ENCODE results near the gene RAB20. TPM values are rescaled to one million over a fixed set of nuclear protein-coding genes. Genes with fewer than 3 reads are reported as not detected.

The RAB20 gene
- total and polyA plus RNA-seq, 9 of the 15 experiments (the other 6 are each of a cell fraction or from before 2014, with no cell fraction given): 0.62 to 9.2 (median 5.4) TPM

DNA sequence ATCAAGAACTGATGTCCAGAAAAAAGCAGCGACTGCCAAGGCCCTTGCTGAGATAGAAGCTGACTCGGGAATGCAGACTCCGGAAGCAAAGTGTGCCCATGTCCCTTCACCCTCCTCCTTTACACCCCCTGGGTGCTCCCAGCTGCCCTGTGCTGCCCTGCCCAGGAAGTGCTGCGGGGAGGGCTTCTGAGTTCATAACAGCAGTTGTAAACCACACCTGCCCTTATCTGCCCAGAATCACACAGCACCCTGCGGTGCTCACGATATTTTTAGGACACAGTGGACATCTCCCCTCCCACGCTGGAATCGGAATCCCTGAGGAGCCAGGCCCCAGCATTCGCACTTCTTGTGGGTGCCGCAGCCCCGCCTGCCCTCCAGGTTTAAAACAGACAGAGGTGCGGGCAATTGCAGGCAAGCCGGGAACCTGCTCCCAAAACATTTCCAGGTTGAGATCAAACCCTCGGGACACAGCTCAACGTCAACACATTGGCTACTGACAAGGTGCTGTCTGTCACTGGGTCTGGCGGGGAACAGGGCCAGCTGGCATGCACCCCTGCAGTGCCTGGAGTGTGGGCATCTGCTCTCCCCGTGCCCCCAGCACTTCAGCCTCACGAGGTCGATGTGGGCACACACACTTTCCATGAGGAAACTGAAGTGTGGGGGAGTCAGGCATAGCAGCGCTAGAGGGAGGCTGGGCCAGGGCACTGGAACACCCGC, 36.8 kb downstream of the RAB20 start:
- in situ Hi-C loops (cut with MboI) (no loop called here), intact Hi-C loops (cut with micrococcal nuclease) (loop anchor here (5.0 kb wide), 1 partner anchor 67 kb away; no protein-coding TSS in a partner anchor)
- DNase-seq (ENCODE audit: extremely low read depth in 1 of 4, low spot score in 3 of 4) (peak in 1 of 4 experiments; percentile 21), ATAC-seq (no peak), FAIRE-seq (no peak)
- Histone ChIP-seq H3K9me3 (replicated peaks; ENCODE audit: control insufficient read depth, insufficient read depth, low read depth, low read length) (no peaks in the 10 kb centered on the region), H4K20me1 (replicated peaks; ENCODE audit: control insufficient read depth, insufficient read depth, low read length) (no peaks in the 10 kb centered on the region), H3K79me2 (ENCODE audit: control insufficient read depth, insufficient read depth, low read length) (no peaks in the 10 kb centered on the region; the same call in 2 of the 3 replicates), H3K27me3 (ENCODE audit: control insufficient read depth in 2 of 2, insufficient read depth in 2 of 2, low read length in 2 of 2) (no peaks in the 10 kb centered on the region), H3K36me3 (ENCODE audit: control insufficient read depth, insufficient read depth, low read length) (no peaks in the 10 kb centered on the region), H3K27ac (ENCODE audit: extremely low read depth, low read depth, low read length) (no peak overlapping the region), H3K4me3 (no peak overlapping the region), H3K4me1 (replicated peaks in 1 of 2; ENCODE audit: control insufficient read depth in 2 of 2, insufficient read depth in 2 of 2, low read length in 2 of 2) (peaks cover 13 to 32% of the 10 kb centered on the region in 2 experiments; a peak in 4 of 5 replicates), H2AFZ (ENCODE audit: low read depth, low read length) (no peak overlapping the region), H3K9ac (ENCODE audit: insufficient read depth in 1 of 2, low read depth in 2 of 2, low read length in 2 of 2) (peak overlapping the region in 1 of 2 experiments; percentile 86; a peak in 2 of 4 replicates), H3K9me1 (ENCODE audit: control insufficient read depth, insufficient read depth, low read length) (no peaks in the 10 kb centered on the region), H3K4me2 (ENCODE audit: insufficient read depth, low read length) (peak overlapping the region; percentile 43; the same call in 1 of the 2 replicates)
- TF ChIP-seq JUND (IDR thresholded peaks at IDR 0.05; ENCODE audit: borderline replicate concordance, low read depth, low read length): no peak
- no peak for TF ChIP-seq JUND (tag; IDR thresholded peaks at IDR 0.05; ENCODE audit: borderline replicate concordance, low read depth, low read length)
- TF ChIP-seq CHCHD3 (CRISPR knock-in tag; IDR thresholded peaks at IDR 0.05): no peak
- TF ChIP-seq ETV1 (tag; conservative IDR thresholded peaks at IDR 0.05; ENCODE audit: low read depth): no peak
- no peak for TF ChIP-seq ZBTB43 (CRISPR knock-in tag; IDR thresholded peaks at IDR 0.05)
- no peak for TF ChIP-seq FOXO4 (CRISPR knock-in tag; IDR thresholded peaks at IDR 0.05)
- TF ChIP-seq NCOA2 (IDR thresholded peaks at IDR 0.05; ENCODE audit: partially characterized antibody in 2 of 2): no peak
- no peak for TF ChIP-seq MYBL2 (IDR thresholded peaks at IDR 0.05; ENCODE audit: low read depth)
- TF ChIP-seq MYBL2 (CRISPR knock-in tag; IDR thresholded peaks at IDR 0.05; ENCODE audit: borderline replicate concordance): no peak
- no peak for TF ChIP-seq TEAD2 (tag; IDR thresholded peaks at IDR 0.05)
- no peak for TF ChIP-seq XRCC5 (IDR thresholded peaks at IDR 0.05; ENCODE audit: low read depth, low read length)
- CTCF ChIA-PET (ENCODE audit: low intra/inter-chr PET ratio): no interaction called here
- BruUV-seq (replicated peaks): no TSS peak
- WGBS (ENCODE audit: insufficient coverage, low coverage, missing lambda C conversion rate): 23% methylated on average over 18 of the region's 21 CpGs
- POLR2A ChIA-PET: no interaction called here
